GM12892 (cell line): ENCODE data around the gene SLC30A7.

ENCODE experiments used
- POLR2A ChIP-seq: IDR thresholded peaks from 2 replicates; pipeline ENCODE4 v1.6.1; 2011; ENCODE audit warnings: low read depth, low read length, control low read depth
- POLR2AphosphoS5 ChIP-seq: IDR thresholded peaks from 2 replicates; pipeline ENCODE4 v1.6.1; 2011; ENCODE audit warnings: low read depth, low read length, control low read depth

DNA sequence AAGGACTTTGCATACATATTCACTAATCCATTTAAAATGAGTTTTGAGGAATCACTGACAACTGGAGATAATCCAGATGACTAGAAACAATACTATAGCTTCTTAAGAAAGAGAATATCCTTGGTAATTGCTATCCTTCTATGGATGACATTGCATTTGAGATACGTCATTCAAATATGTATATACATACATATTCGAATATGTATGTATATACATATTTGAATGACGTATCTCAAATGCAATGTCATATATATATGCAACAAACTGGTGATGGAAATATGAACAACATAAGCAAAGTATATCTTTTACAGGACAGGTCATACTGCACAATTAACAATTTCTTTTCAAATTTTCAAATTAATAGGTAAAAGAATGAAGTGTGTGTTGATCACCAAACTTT lies 42.9 kb upstream of the SLC30A7 start:
- TF ChIP-seq POLR2AphosphoS5: no peak
- no peak for TF ChIP-seq POLR2A
